BLaER1 (cell line): ENCODE results near the gene ARL4A.
"Not testable (repeated sequence)": the region's sequence is repeated elsewhere in the genome, so short reads cannot be mapped to it uniquely, and the experiment has no call there.

Experiments
- H3K27ac ChIP-seq: shearing (Covaris generic); formaldehyde crosslinking; 2 replicates; pipeline ENCODE4 v1.8.1; 2022
- H3K27me3 ChIP-seq: shearing (Covaris generic); formaldehyde crosslinking; 2 replicates; pipeline ENCODE4 v1.8.1; 2022
- H3K36me3 ChIP-seq: shearing (Covaris generic); formaldehyde crosslinking; 2 replicates; pipeline ENCODE4 v1.8.1; 2022
- H3K4me1 ChIP-seq: shearing (Covaris generic); formaldehyde crosslinking; 2 replicates; pipeline ENCODE4 v1.8.1; 2022
- H3K4me2 ChIP-seq: shearing (Covaris generic); formaldehyde crosslinking; 2 replicates; pipeline ENCODE4 v1.8.1; 2022
- H3K4me3 ChIP-seq: shearing (Covaris generic); formaldehyde crosslinking; 2 replicates; pipeline ENCODE4 v1.8.1; 2022
- H3K9ac ChIP-seq: shearing (Covaris generic); formaldehyde crosslinking; 2 replicates; pipeline ENCODE4 v1.8.1; 2022
- H3K9me3 ChIP-seq: shearing (Covaris generic); formaldehyde crosslinking; 2 replicates; pipeline ENCODE4 v1.8.1; 2022
- H4K20me1 ChIP-seq: shearing (Covaris generic); formaldehyde crosslinking; 2 replicates; pipeline ENCODE4 v1.8.1; 2022
- Cebpa-rat ChIP-seq: shearing (Covaris generic); IDR thresholded peaks from 2 replicates; pipeline ENCODE4 v1.8.1; 2022

The ARL4A gene

GRCh38 chr7:12686891-12687717, at the start of gene ARL4A:
Gene ARL4A, plus strand, starts transcription at chr7:12687633. Its CDS starts 622 bp downstream, at chr7:12688255.
- Histone ChIP-seq H4K20me1 (no peaks in the 10 kb centered on the region), H3K9me3 (peaks cover 16% of the 10 kb centered on the region), H3K4me1 (no peaks in the 10 kb centered on the region), H3K4me3 (0 out of 2 replicates have a peak within 1 kb of the TSS, but pooled peaks have one; percentile 14), H3K27ac (no peak within 1 kb of the TSS), H3K9ac (no peak within 1 kb of the TSS), H3K27me3 (no peaks in the 10 kb centered on the region), H3K4me2 (no peak within 1 kb of the TSS), H3K36me3 (no peaks in the 10 kb centered on the region)
- TF ChIP-seq Cebpa-rat, result no peak

GRCh38 chr7:12637819-12638592, 49.4 kb upstream of the ARL4A start:
- Histone ChIP-seq H3K4me3 (no peak overlapping the region), H3K4me1 (peaks cover 8% of the 10 kb centered on the region), H3K27me3 (no peaks in the 10 kb centered on the region), H3K27ac (no peak overlapping the region), H3K36me3 (no peaks in the 10 kb centered on the region), H3K4me2 (no peak overlapping the region; the same call in 1 of the 2 replicates), H4K20me1 (no peaks in the 10 kb centered on the region), H3K9ac (no peak overlapping the region), H3K9me3 (no peaks in the 10 kb centered on the region)
- no peak for TF ChIP-seq Cebpa-rat

GRCh38 chr7:12638851-12639456, 48.5 kb upstream of the ARL4A start:
- H3K4me3 ChIP-seq, result no peak overlapping the region
- peaks cover 3% of the 10 kb centered on the region for H3K4me1 ChIP-seq
- no peak for TF ChIP-seq Cebpa-rat
- H3K27ac ChIP-seq, result no peak overlapping the region
- H3K4me2 ChIP-seq, result no peak overlapping the region
- H3K9ac ChIP-seq, result no peak overlapping the region
- no peaks in the 10 kb centered on the region for H4K20me1 ChIP-seq
- no peaks in the 10 kb centered on the region for H3K27me3 ChIP-seq
- H3K36me3 ChIP-seq, result no peaks in the 10 kb centered on the region
- no peaks in the 10 kb centered on the region for H3K9me3 ChIP-seq

GRCh38 chr7:12640299-12641096, 46.9 kb upstream of the ARL4A start:
- Histone ChIP-seq H3K9me3 (no peaks in the 10 kb centered on the region), H3K27ac (no peak overlapping the region), H3K4me3 (no peak overlapping the region), H3K4me2 (no peak overlapping the region), H3K9ac (no peak overlapping the region), H3K36me3 (no peaks in the 10 kb centered on the region), H4K20me1 (no peaks in the 10 kb centered on the region), H3K27me3 (no peaks in the 10 kb centered on the region), H3K4me1 (no peaks in the 10 kb centered on the region)
- TF ChIP-seq Cebpa-rat, result no peak

- H3K36me3 ChIP-seq, result no peaks in the 10 kb centered on the region
- no peak overlapping the region for H3K27ac ChIP-seq
- H3K4me1 ChIP-seq, result no peaks in the 10 kb centered on the region
- H3K4me3 ChIP-seq, result no peak overlapping the region
- H3K4me2 ChIP-seq, result no peak overlapping the region
- no peaks in the 10 kb centered on the region for H4K20me1 ChIP-seq
- no peak for TF ChIP-seq Cebpa-rat
- no peaks in the 10 kb centered on the region for H3K27me3 ChIP-seq
- no peak overlapping the region for H3K9ac ChIP-seq
- H3K9me3 ChIP-seq, result no peaks in the 10 kb centered on the region
Measured at GRCh38 chr7:12641196-12641595, 46.2 kb upstream of the ARL4A start.

- Histone ChIP-seq H3K4me2 (no peak overlapping the region), H3K9ac (no peak overlapping the region), H4K20me1 (no peaks in the 10 kb centered on the region), H3K27me3 (no peaks in the 10 kb centered on the region), H3K9me3 (no peaks in the 10 kb centered on the region), H3K4me1 (no peaks in the 10 kb centered on the region), H3K36me3 (no peaks in the 10 kb centered on the region), H3K4me3 (no peak overlapping the region), H3K27ac (no peak overlapping the region)
- TF ChIP-seq Cebpa-rat, result no peak
Measured at GRCh38 chr7:12642508-12642907, 44.9 kb upstream of the ARL4A start.

- H3K9me3 ChIP-seq, result no peaks in the 10 kb centered on the region
- TF ChIP-seq Cebpa-rat, result no peak
- no peak overlapping the region for H3K27ac ChIP-seq
- H4K20me1 ChIP-seq, result no peaks in the 10 kb centered on the region
- no peaks in the 10 kb centered on the region for H3K27me3 ChIP-seq
- no peak overlapping the region for H3K4me3 ChIP-seq
- H3K4me2 ChIP-seq, result no peak overlapping the region
- H3K4me1 ChIP-seq, result no peaks in the 10 kb centered on the region
- H3K36me3 ChIP-seq, result no peaks in the 10 kb centered on the region
- H3K9ac ChIP-seq, result no peak overlapping the region
Measured at GRCh38 chr7:12643001-12643643, 44.3 kb upstream of the ARL4A start.

GRCh38 chr7:12643644-12644043, 43.8 kb upstream of the ARL4A start:
- no peak overlapping the region for H3K9ac ChIP-seq
- no peak overlapping the region for H3K4me3 ChIP-seq
- no peak overlapping the region for H3K4me2 ChIP-seq
- no peaks in the 10 kb centered on the region for H4K20me1 ChIP-seq
- H3K36me3 ChIP-seq, result no peaks in the 10 kb centered on the region
- H3K9me3 ChIP-seq, result no peaks in the 10 kb centered on the region
- no peaks in the 10 kb centered on the region for H3K27me3 ChIP-seq
- no peaks in the 10 kb centered on the region for H3K4me1 ChIP-seq
- TF ChIP-seq Cebpa-rat, result no peak
- no peak overlapping the region for H3K27ac ChIP-seq

GRCh38 chr7:12645212-12645611, 42.2 kb upstream of the ARL4A start:
- H3K36me3 ChIP-seq, H3K9me3 ChIP-seq, H4K20me1 ChIP-seq, H3K4me3 ChIP-seq, H3K4me2 ChIP-seq, H3K27me3 ChIP-seq, H3K9ac ChIP-seq, H3K4me1 ChIP-seq, H3K27ac ChIP-seq: not testable (repeated sequence)
